Measurements from ENCODE around the gene EGLN3.

The EGLN3 gene

GRCh38 chr14:33958605-33959226 lies 7.8 kb upstream of the EGLN3 start:
- H2AFZ ChIP-seq (ENCODE audit: low read depth, low read length) = no peak overlapping the region
- no peaks in the 10 kb centered on the region for H3K79me2 ChIP-seq (ENCODE audit: insufficient read depth, low read length)
- no peak for TF ChIP-seq CTCF (IDR thresholded peaks at IDR 0.05; ENCODE audit: borderline replicate concordance, extremely low read depth, low read length, poor library complexity, severe bottlenecking)
- TF ChIP-seq EZH2 (IDR thresholded peaks at IDR 0.05; ENCODE audit: borderline replicate concordance, low read depth, low read length, severe bottlenecking) = no peak
- no peaks in the 10 kb centered on the region for H3K9me3 ChIP-seq (ENCODE audit: insufficient read depth, low read length, severe bottlenecking)
- H4K20me1 ChIP-seq (ENCODE audit: insufficient read depth, low read length) = no peaks in the 10 kb centered on the region
- H3K36me3 ChIP-seq (ENCODE audit: insufficient read depth, low read length) = no peaks in the 10 kb centered on the region
- H3K9ac ChIP-seq (ENCODE audit: low read depth, low read length) = no peak overlapping the region
- H3K4me2 ChIP-seq (ENCODE audit: insufficient read depth, low read length) = no peak overlapping the region
- no peak overlapping the region for H3K4me3 ChIP-seq (ENCODE audit: low read depth in 1 of 2, low read length in 2 of 2)
- H3K27me3 ChIP-seq (ENCODE audit: insufficient read depth, low read length, poor library complexity) = no peaks in the 10 kb centered on the region
- H3K4me1 ChIP-seq (ENCODE audit: insufficient read depth, low read length) = peaks cover 25% of the 10 kb centered on the region
- ATAC-seq (ENCODE audit: insufficient read depth, low read depth) = no peak
- DNase-seq = no peak
- H3K27ac ChIP-seq (ENCODE audit: low read length) = no peak overlapping the region

- H3K4me2 ChIP-seq (ENCODE audit: insufficient read depth, low read length) = no peak overlapping the region
- H4K20me1 ChIP-seq (ENCODE audit: insufficient read depth, low read length) = no peaks in the 10 kb centered on the region
- H3K9me3 ChIP-seq (ENCODE audit: insufficient read depth, low read length, severe bottlenecking) = no peaks in the 10 kb centered on the region
- no peak overlapping the region for H3K27ac ChIP-seq (ENCODE audit: low read length)
- no peak overlapping the region for H2AFZ ChIP-seq (ENCODE audit: low read depth, low read length)
- no peak overlapping the region for H3K9ac ChIP-seq (ENCODE audit: low read depth, low read length)
- no peak overlapping the region for H3K4me3 ChIP-seq (ENCODE audit: low read depth in 1 of 2, low read length in 2 of 2)
- peaks cover 25% of the 10 kb centered on the region for H3K4me1 ChIP-seq (ENCODE audit: insufficient read depth, low read length)
- no peaks in the 10 kb centered on the region for H3K79me2 ChIP-seq (ENCODE audit: insufficient read depth, low read length)
- ATAC-seq (ENCODE audit: insufficient read depth, low read depth) (no peak), DNase-seq (no peak)
- TF ChIP-seq EZH2 (IDR thresholded peaks at IDR 0.05; ENCODE audit: borderline replicate concordance, low read depth, low read length, severe bottlenecking) (no peak), CTCF (IDR thresholded peaks at IDR 0.05; ENCODE audit: borderline replicate concordance, extremely low read depth, low read length, poor library complexity, severe bottlenecking) (no peak)
- no peaks in the 10 kb centered on the region for H3K27me3 ChIP-seq (ENCODE audit: insufficient read depth, low read length, poor library complexity)
- H3K36me3 ChIP-seq (ENCODE audit: insufficient read depth, low read length) = no peaks in the 10 kb centered on the region
Measured at GRCh38 chr14:33957993-33958392, 7.1 kb upstream of the EGLN3 start.

- H3K9me3 ChIP-seq (ENCODE audit: insufficient read depth, low read length, severe bottlenecking) = no peaks in the 10 kb centered on the region
- DNase-seq = no peak
- no peak overlapping the region for H3K4me2 ChIP-seq (ENCODE audit: insufficient read depth, low read length)
- no peaks in the 10 kb centered on the region for H3K36me3 ChIP-seq (ENCODE audit: insufficient read depth, low read length)
- TF ChIP-seq EZH2 (IDR thresholded peaks at IDR 0.05; ENCODE audit: borderline replicate concordance, low read depth, low read length, severe bottlenecking) (no peak), CTCF (IDR thresholded peaks at IDR 0.05; ENCODE audit: borderline replicate concordance, extremely low read depth, low read length, poor library complexity, severe bottlenecking) (no peak)
- no peak overlapping the region for H3K9ac ChIP-seq (ENCODE audit: low read depth, low read length)
- H2AFZ ChIP-seq (ENCODE audit: low read depth, low read length) = no peak overlapping the region
- H3K27me3 ChIP-seq (ENCODE audit: insufficient read depth, low read length, poor library complexity) = no peaks in the 10 kb centered on the region
- H4K20me1 ChIP-seq (ENCODE audit: insufficient read depth, low read length) = no peaks in the 10 kb centered on the region
- no peak overlapping the region for H3K27ac ChIP-seq (ENCODE audit: low read length)
- no peak for ATAC-seq (ENCODE audit: insufficient read depth, low read depth)
- no peak overlapping the region for H3K4me3 ChIP-seq (ENCODE audit: low read depth in 1 of 2, low read length in 2 of 2)
- H3K79me2 ChIP-seq (ENCODE audit: insufficient read depth, low read length) = no peaks in the 10 kb centered on the region
- H3K4me1 ChIP-seq (ENCODE audit: insufficient read depth, low read length) = peaks cover 24% of the 10 kb centered on the region
Measured at GRCh38 chr14:33957299-33957698, 6.4 kb upstream of the EGLN3 start.
